Mammary epithelial cell (primary cell): ENCODE data around the gene HOXB7.

Experiments
- CTCF ChIP-seq, 2 donors: IDR thresholded peaks in 1 of 2; conservative IDR thresholded peaks in 1 of 2; 2 replicates each; pipeline ENCODE4 v1.5.1; 2011 to 2012; ENCODE audit warnings: inconsistent platforms in 2 of 2, low read length in 2 of 2, mild to moderate bottlenecking in 2 of 2, control low read depth in 1 of 2, low read depth in 1 of 2; ENCODE audit not compliant: insufficient read depth in 1 of 2; ENCODE audit errors: extremely low read depth in 1 of 2
- EZH2 ChIP-seq: IDR thresholded peaks from 2 replicates; pipeline ENCODE4 v1.6.1; 2012; ENCODE audit warnings: low read length, inconsistent platforms, borderline replicate concordance

DNA sequence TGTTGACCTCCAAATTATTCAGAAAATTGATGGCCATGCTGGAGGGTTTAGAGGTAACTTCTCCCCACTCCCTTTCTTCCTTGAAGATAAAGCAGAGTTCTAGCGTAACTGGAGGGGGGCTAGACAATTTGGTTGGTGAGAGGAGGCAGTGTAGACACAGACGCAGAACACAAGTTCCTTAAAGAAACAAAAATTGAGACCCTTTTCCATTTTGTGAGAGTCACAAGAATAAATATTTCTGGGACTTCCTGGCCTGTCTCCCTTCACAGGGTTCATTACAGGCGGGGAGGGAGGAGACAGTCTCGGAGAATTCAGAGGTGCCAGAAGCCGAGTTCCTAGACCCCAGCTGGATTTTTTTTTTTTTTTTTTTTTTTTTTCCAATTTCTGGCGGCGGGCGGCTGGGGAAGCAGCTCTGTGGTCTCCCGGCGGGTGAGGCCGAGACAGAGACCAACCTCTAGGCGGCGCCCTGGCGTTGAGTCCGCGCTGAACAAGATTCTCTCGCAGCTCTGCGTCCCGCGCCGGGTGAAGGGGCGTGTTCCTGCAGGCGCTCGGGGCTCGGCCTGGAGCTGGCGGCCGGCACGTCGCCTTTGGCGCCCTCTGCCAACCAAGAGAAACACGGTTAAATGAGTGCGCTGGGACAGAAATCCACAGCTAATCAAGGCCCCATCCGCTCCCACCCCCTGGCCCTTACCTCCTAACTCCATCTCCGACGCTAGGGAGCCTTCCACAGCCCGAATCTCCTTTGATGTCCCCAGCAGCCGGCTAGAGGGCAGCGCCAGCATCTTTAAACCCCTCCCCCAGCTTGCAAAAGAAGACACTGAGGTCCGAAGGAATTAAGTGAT, 25.6 kb upstream of the HOXB7 start:
- TF ChIP-seq CTCF (conservative IDR thresholded peaks at IDR 0.05 in 1 of 2, IDR thresholded peaks at IDR 0.05 in 1 of 2; ENCODE audit: extremely low read depth in 1 of 2, insufficient read depth in 1 of 2, low read depth in 1 of 2, low read length in 2 of 2), result peak; percentile 21 to 58
- no peak for TF ChIP-seq EZH2
